AML-193 (cell line): Measurements from ENCODE around the gene TMEM59L.
A peak's percentile ranks its signal among the peaks of the same experiment; 100 is the strongest.
"Not testable (repeated sequence)": the region's sequence is repeated elsewhere in the genome, so short reads cannot be mapped to it uniquely, and the experiment has no call there.

Experiments
- DNase-seq, 2 experiments: peaks; one replicate each; lab custom pipeline; 2025; lab: John Stamatoyannopoulos, UW

TMEM59L gene

GRCh38 chr19:18612772-18613588 is at the start of gene TMEM59L:
TMEM59L (plus strand) TSS chr19:18612870; CDS start chr19:18612959, 89 bp downstream.
- no peak for DNase-seq

GRCh38 chr19:18566953-18567352 is 45.7 kb upstream of the TMEM59L start:
- DNase-seq, result no peak

- no peak for DNase-seq
Measured at GRCh38 chr19:18568367-18568766, 44.3 kb upstream of the TMEM59L start.

- peak; percentile 95 to 97 for DNase-seq
Measured at GRCh38 chr19:18571564-18572344, 40.9 kb upstream of the TMEM59L start, which contains the start of gene UBA52. UBA52 (plus strand) TSS chr19:18571857; CDS start chr19:18573301, 1,444 bp downstream.

GRCh38 chr19:18574691-18575291 is 37.9 kb upstream of the TMEM59L start:
- no peak for DNase-seq

GRCh38 chr19:18576383-18576782 is 36.3 kb upstream of the TMEM59L start:
- DNase-seq, result no peak

GRCh38 chr19:18577365-18577914 is 35.2 kb upstream of the TMEM59L start:
- no peak for DNase-seq

- DNase-seq, result no peak
Measured at GRCh38 chr19:18580311-18580710, 32.4 kb upstream of the TMEM59L start.

GRCh38 chr19:18586306-18586705 is 26.4 kb upstream of the TMEM59L start:
- peak; percentile 57 for DNase-seq

- no peak for DNase-seq
Measured at GRCh38 chr19:18587561-18587960, 25.1 kb upstream of the TMEM59L start.

GRCh38 chr19:18587962-18588610 is 24.6 kb upstream of the TMEM59L start:
- DNase-seq, result no peak

GRCh38 chr19:18588611-18589379 is 23.9 kb upstream of the TMEM59L start, which contains the start of gene REX1BD:
REX1BD (plus strand) TSS chr19:18588798; CDS start chr19:18588802, 4 bp downstream.
- DNase-seq, result peak; percentile 61 to 73

- peak; percentile 43 to 47 for DNase-seq
Measured at GRCh38 chr19:18589380-18590272, 23.0 kb upstream of the TMEM59L start.

GRCh38 chr19:18590273-18591272 is 22.1 kb upstream of the TMEM59L start:
- DNase-seq, result peak; percentile 70 to 80

- no peak for DNase-seq
Measured at GRCh38 chr19:18591735-18592385, 20.8 kb upstream of the TMEM59L start.

- not testable (repeated sequence) for DNase-seq
Measured at GRCh38 chr19:18592732-18593131, 19.9 kb upstream of the TMEM59L start.

GRCh38 chr19:18593367-18594095 is 19.1 kb upstream of the TMEM59L start:
- DNase-seq, result no peak
